ENCODE measurements around the gene FRMPD2. TPM values are rescaled to one million over a fixed set of nuclear protein-coding genes. Genes with fewer than 3 reads are reported as not detected.

The FRMPD2 gene
- total and polyA plus RNA-seq, 2 experiments from 2014 or later = 0.10 to 0.30 TPM

DNA sequence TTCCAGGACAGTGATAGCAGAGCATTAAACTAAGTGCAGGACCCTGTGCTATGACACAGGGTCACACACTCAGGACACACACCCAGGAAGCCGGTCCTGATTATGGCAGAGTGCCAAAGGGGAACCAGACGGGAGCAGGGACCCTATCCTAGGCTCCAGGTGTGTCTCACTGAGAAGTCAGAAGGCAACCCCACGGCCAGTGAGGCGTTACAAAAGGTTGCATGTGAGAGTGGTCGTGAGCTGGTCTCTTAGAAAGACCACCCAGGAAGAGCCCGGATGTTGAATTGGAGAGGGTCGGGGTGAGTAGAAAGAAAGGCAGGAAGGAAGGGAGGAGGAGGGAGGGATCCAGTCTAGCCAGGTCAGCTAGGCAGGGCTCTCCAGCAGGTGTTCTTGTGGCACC is 31.0 kb downstream of the FRMPD2 start:
- Histone ChIP-seq H3K36me3 (replicated peaks; ENCODE audit: insufficient read depth, low read depth) (no peaks in the 10 kb centered on the region), H3K27me3 (no peaks in the 10 kb centered on the region), H3K4me2 (no peak overlapping the region), H2AFZ (no peak overlapping the region), H3K79me2 (no peaks in the 10 kb centered on the region), H3K9me2 (replicated peaks; ENCODE audit: insufficient read depth) (no peaks in the 10 kb centered on the region), H3K4me3 (no peak overlapping the region), H3K27ac (no peak overlapping the region), H3K4me1 (ENCODE audit: insufficient read depth) (no peaks in the 10 kb centered on the region), H4K20me1 (ENCODE audit: insufficient read depth, poor library complexity, severe bottlenecking) (no peaks in the 10 kb centered on the region), H3K9me3 (ENCODE audit: low read depth) (no peaks in the 10 kb centered on the region)
- DNase-seq (ENCODE audit: low spot score) = no peak
- TF ChIP-seq EZH2 (IDR thresholded peaks at IDR 0.05; ENCODE audit: borderline replicate concordance) = no peak
- TF ChIP-seq EZH2phosphoT487 (IDR thresholded peaks at IDR 0.05; ENCODE audit: low read depth, severe bottlenecking, unreplicated experiment) = no peak
- WGBS (ENCODE audit: low lambda C conversion rate, missing lambda C conversion rate) = 50% methylated on average over 7 of the region's 7 CpGs

DNA sequence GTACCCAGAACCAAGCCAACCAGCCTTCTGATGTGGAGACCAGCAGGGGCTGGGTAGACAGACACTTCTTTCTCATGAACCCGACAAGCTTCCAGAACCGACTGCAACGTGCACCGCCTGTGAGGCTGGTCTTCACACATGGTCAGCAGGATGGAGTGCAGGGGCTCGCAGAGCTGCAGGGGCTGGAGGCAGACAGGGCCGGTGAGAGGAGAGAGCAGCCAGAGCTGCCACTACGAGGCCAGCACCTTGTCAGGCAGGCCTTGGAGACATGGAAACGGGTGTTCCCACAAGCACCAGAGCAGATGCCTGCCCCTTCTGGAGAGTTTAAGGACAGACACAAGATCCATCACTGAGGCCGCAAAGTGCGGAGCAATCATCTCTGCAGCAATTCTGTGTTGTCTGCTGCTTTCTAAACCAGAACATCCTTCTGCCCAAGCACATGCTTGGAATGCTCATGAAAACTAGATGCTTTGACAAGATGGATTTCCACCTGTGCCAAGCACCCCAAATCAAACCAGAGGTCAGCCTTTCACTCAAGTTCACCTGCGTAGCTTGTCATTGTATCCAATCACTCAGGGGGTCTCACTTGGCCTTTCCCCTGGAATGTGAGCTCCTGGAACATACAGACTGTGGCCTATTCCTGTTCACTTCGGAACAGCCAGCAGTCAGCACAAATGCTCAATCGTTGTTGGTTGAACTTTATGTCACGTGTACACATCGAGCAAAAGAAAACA is 32.2 kb downstream of the FRMPD2 start:
- WGBS (ENCODE audit: low lambda C conversion rate, missing lambda C conversion rate) = 89% methylated on average over 15 of the region's 15 CpGs
- no peak overlapping the region for H3K4me3 ChIP-seq
- no peaks in the 10 kb centered on the region for H3K9me3 ChIP-seq (ENCODE audit: low read depth)
- no peaks in the 10 kb centered on the region for H3K27me3 ChIP-seq
- H3K27ac ChIP-seq = no peak overlapping the region
- no peaks in the 10 kb centered on the region for H3K36me3 ChIP-seq (replicated peaks; ENCODE audit: insufficient read depth, low read depth)
- no peaks in the 10 kb centered on the region for H4K20me1 ChIP-seq (ENCODE audit: insufficient read depth, poor library complexity, severe bottlenecking)
- no peak for TF ChIP-seq EZH2 (IDR thresholded peaks at IDR 0.05; ENCODE audit: borderline replicate concordance)
- TF ChIP-seq, protein P1, sequence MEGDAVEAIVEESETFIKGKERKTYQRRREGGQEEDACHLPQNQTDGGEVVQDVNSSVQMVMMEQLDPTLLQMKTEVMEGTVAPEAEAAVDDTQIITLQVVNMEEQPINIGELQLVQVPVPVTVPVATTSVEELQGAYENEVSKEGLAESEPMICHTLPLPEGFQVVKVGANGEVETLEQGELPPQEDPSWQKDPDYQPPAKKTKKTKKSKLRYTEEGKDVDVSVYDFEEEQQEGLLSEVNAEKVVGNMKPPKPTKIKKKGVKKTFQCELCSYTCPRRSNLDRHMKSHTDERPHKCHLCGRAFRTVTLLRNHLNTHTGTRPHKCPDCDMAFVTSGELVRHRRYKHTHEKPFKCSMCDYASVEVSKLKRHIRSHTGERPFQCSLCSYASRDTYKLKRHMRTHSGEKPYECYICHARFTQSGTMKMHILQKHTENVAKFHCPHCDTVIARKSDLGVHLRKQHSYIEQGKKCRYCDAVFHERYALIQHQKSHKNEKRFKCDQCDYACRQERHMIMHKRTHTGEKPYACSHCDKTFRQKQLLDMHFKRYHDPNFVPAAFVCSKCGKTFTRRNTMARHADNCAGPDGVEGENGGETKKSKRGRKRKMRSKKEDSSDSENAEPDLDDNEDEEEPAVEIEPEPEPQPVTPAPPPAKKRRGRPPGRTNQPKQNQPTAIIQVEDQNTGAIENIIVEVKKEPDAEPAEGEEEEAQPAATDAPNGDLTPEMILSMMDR (IDR thresholded peaks at IDR 0.05; ENCODE audit: poor library complexity) = no peak
- no peak for TF ChIP-seq EZH2phosphoT487 (IDR thresholded peaks at IDR 0.05; ENCODE audit: low read depth, severe bottlenecking, unreplicated experiment)
- no peak overlapping the region for H3K4me2 ChIP-seq
- H3K4me1 ChIP-seq (ENCODE audit: insufficient read depth) = no peaks in the 10 kb centered on the region
- H3K9me2 ChIP-seq (replicated peaks; ENCODE audit: insufficient read depth) = no peaks in the 10 kb centered on the region
- no peak for DNase-seq (ENCODE audit: low spot score)
- H2AFZ ChIP-seq = no peak overlapping the region
- no peaks in the 10 kb centered on the region for H3K79me2 ChIP-seq

DNA sequence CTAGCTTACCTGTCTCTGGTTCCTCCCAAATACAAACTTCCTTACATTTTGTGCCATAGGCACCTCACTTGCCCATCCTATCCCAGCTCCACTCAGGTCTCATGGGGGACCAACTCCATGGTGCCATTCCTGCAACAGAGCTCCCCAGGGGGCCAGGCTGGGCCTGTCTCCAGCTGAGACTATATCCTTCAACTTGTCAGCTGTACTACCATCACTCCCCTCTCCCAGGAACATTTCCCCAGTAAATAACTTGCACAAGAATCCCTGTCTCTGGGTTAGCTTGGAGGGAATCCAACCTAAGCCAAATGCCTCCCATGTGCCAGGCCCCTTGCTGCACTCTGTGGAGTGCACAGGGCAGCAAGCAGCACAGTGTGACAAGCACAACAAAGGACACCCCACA is 33.2 kb downstream of the FRMPD2 start:
- no peak for DNase-seq (ENCODE audit: low spot score)
- no peaks in the 10 kb centered on the region for H3K9me2 ChIP-seq (replicated peaks; ENCODE audit: insufficient read depth)
- H3K4me3 ChIP-seq = no peak overlapping the region
- TF ChIP-seq EZH2phosphoT487 (IDR thresholded peaks at IDR 0.05; ENCODE audit: low read depth, severe bottlenecking, unreplicated experiment) = no peak
- TF ChIP-seq, protein P1 (IDR thresholded peaks at IDR 0.05; ENCODE audit: poor library complexity) = no peak
- TF ChIP-seq EZH2 (IDR thresholded peaks at IDR 0.05; ENCODE audit: borderline replicate concordance) = no peak
- H3K27me3 ChIP-seq = no peaks in the 10 kb centered on the region
- no peaks in the 10 kb centered on the region for H4K20me1 ChIP-seq (ENCODE audit: insufficient read depth, poor library complexity, severe bottlenecking)
- H3K4me2 ChIP-seq = no peak overlapping the region
- H2AFZ ChIP-seq = no peak overlapping the region
- H3K4me1 ChIP-seq (ENCODE audit: insufficient read depth) = no peaks in the 10 kb centered on the region
- H3K27ac ChIP-seq = no peak overlapping the region
- no peaks in the 10 kb centered on the region for H3K79me2 ChIP-seq
- H3K9me3 ChIP-seq (ENCODE audit: low read depth) = no peaks in the 10 kb centered on the region
- no peaks in the 10 kb centered on the region for H3K36me3 ChIP-seq (replicated peaks; ENCODE audit: insufficient read depth, low read depth)

- no peak overlapping the region for H2AFZ ChIP-seq
- H4K20me1 ChIP-seq (ENCODE audit: insufficient read depth, poor library complexity, severe bottlenecking) = no peaks in the 10 kb centered on the region
- H3K79me2 ChIP-seq = no peaks in the 10 kb centered on the region
- H3K4me2 ChIP-seq = no peak overlapping the region
- DNase-seq (ENCODE audit: low spot score) = no peak
- H3K9me2 ChIP-seq (replicated peaks; ENCODE audit: insufficient read depth) = no peaks in the 10 kb centered on the region
- H3K27ac ChIP-seq = no peak overlapping the region
- no peak for TF ChIP-seq EZH2 (IDR thresholded peaks at IDR 0.05; ENCODE audit: borderline replicate concordance)
- no peak for TF ChIP-seq EZH2phosphoT487 (IDR thresholded peaks at IDR 0.05; ENCODE audit: low read depth, severe bottlenecking, unreplicated experiment)
- TF ChIP-seq, protein P1 (IDR thresholded peaks at IDR 0.05; ENCODE audit: poor library complexity) = no peak
- WGBS (ENCODE audit: low lambda C conversion rate, missing lambda C conversion rate) = 94% methylated on average over 7 of the region's 7 CpGs
- H3K4me3 ChIP-seq = no peak overlapping the region
- no peaks in the 10 kb centered on the region for H3K9me3 ChIP-seq (ENCODE audit: low read depth)
- H3K4me1 ChIP-seq (ENCODE audit: insufficient read depth) = no peaks in the 10 kb centered on the region
- H3K27me3 ChIP-seq = no peaks in the 10 kb centered on the region
- no peaks in the 10 kb centered on the region for H3K36me3 ChIP-seq (replicated peaks; ENCODE audit: insufficient read depth, low read depth)
These were observed 34.3 kb downstream of the FRMPD2 start for GRCh38 chr10:48240196-48240595.

Measured in hepatocyte (in vitro differentiated cells).